Gastroesophageal sphincter (tissue), 4 donors: ENCODE results near the gene KCTD15. TPM values are rescaled to one million over a fixed set of nuclear protein-coding genes. Genes with fewer than 3 reads are reported as not detected.

Experiments
- ATAC-seq: fragments of 150-250 bp; one replicate; pipeline ENCODE4 v1.9.1; 2016; ENCODE audit warnings: mild to moderate bottlenecking, moderate library complexity
- H3K27ac ChIP-seq, 4 donors: fragments of 200-600 bp; sonication (generic) in 3 of 4; 1 replicate in 3 of 4; 2 replicates in 1 of 4; pipeline ENCODE4 v1.5.1; 2016 to 2019
- H3K27me3 ChIP-seq: fragments of 200-600 bp; sonication (generic); one replicate; pipeline ENCODE4 v1.5.1; 2019
- H3K36me3 ChIP-seq, 2 donors: fragments of 200-600 bp; sonication (generic); one replicate each; pipeline ENCODE4 v1.5.1; 2019; ENCODE audit warnings: control low read depth in 1 of 2
- H3K4me1 ChIP-seq, 3 donors: fragments of 200-600 bp; sonication (generic); 1 replicate in 2 of 3; 2 replicates in 1 of 3; pipeline ENCODE4 v1.5.1; 2016 to 2019; ENCODE audit warnings: control low read depth in 2 of 3
- H3K4me3 ChIP-seq, 2 donors: fragments of 200-600 bp; sonication (generic); one replicate each; pipeline ENCODE4 v1.5.1; 2019; ENCODE audit warnings: mild to moderate bottlenecking in 1 of 2, moderate library complexity in 1 of 2
- H3K9me3 ChIP-seq, 3 donors: fragments of 200-600 bp; sonication (generic); one replicate each; pipeline ENCODE4 v1.5.1; 2017 to 2019; ENCODE audit warnings: control low read depth in 2 of 3
- EP300 ChIP-seq: sonication (generic); formaldehyde crosslinking; IDR thresholded peaks from one replicate; pipeline ENCODE4 v1.6.1; 2017; ENCODE audit warnings: antibody characterized with exemption, mild to moderate bottlenecking
- POLR2A ChIP-seq, 2 donors: fragments of 450-650 bp; IDR thresholded peaks; one replicate each; pipeline ENCODE4 v1.6.1; 2017; ENCODE audit warnings: antibody characterized with exemption in 2 of 2, mild to moderate bottlenecking in 2 of 2, moderate library complexity in 1 of 2
- POLR2AphosphoS5 ChIP-seq: sonication (generic); formaldehyde crosslinking; IDR thresholded peaks from one replicate; pipeline ENCODE4 v1.6.1; 2017; ENCODE audit warnings: antibody characterized with exemption
- WGBS, 2 donors: methylation state at CpG; one replicate each; pipeline ENCODE4 v1.1.5; 2018; ENCODE audit warnings: low coverage in 1 of 2; 5-methylcytosine and 5-hydroxymethylcytosine counted together
- total RNA-seq, 4 donors: library from RNA; depleted of rRNA; stranded (reverse); fragments of >200 nt; gene quantifications; one replicate each; pipeline ENCODE4 v1.1.0, GENCODE V29; 2016
- TF ChIP-seq, protein P1 (sequence below), 4 experiments: fragments of 200-600 bp in 2 of 4; fragments of 450-650 bp in 2 of 4; sonication (generic) in 1 of 4; IDR thresholded peaks; one replicate each; pipeline ENCODE4 v1.5.1; 2017 to 2019; ENCODE audit warnings: antibody characterized with exemption in 4 of 4, mild to moderate bottlenecking in 2 of 4, moderate library complexity in 2 of 4

The KCTD15 gene
- total RNA-seq, 4 donors from 2014 or later, result 62.3 to 148 (median 84.3) TPM

DNA sequence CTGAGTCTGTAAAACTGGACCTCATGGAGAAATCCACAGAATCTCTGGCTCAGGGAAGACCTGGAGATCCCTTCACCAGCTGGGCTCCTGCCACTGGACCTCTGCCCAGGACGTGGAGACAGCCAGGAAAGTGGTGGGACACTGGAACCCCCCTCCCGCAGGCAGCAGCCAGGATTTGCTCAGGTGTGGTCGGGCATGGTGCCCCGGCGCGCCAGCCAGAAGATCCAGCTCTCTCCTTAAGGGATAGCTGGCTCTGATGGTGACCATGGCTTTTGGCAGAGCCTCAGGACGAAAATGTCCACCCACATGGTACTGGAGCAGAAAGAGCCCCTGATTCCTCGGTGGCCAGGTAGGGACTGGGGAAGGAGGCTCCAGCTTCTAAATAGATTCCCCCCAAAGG, 26.6 kb upstream of the KCTD15 start:
- Histone ChIP-seq H3K4me3 (no peak overlapping the region), H3K27ac (no peak overlapping the region), H3K4me1 (no peaks in the 10 kb centered on the region), H3K9me3 (no peaks in the 10 kb centered on the region), H3K36me3 (no peaks in the 10 kb centered on the region), H3K27me3 (peaks cover 67% of the 10 kb centered on the region)
- no CpG with 5 or more reads among the region's 8 CpGs for WGBS, 2 donors
- TF ChIP-seq POLR2A (IDR thresholded peaks at IDR 0.05) (no peak), EP300 (no peak), POLR2AphosphoS5 (no peak)
- TF ChIP-seq, protein P1, sequence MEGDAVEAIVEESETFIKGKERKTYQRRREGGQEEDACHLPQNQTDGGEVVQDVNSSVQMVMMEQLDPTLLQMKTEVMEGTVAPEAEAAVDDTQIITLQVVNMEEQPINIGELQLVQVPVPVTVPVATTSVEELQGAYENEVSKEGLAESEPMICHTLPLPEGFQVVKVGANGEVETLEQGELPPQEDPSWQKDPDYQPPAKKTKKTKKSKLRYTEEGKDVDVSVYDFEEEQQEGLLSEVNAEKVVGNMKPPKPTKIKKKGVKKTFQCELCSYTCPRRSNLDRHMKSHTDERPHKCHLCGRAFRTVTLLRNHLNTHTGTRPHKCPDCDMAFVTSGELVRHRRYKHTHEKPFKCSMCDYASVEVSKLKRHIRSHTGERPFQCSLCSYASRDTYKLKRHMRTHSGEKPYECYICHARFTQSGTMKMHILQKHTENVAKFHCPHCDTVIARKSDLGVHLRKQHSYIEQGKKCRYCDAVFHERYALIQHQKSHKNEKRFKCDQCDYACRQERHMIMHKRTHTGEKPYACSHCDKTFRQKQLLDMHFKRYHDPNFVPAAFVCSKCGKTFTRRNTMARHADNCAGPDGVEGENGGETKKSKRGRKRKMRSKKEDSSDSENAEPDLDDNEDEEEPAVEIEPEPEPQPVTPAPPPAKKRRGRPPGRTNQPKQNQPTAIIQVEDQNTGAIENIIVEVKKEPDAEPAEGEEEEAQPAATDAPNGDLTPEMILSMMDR (IDR thresholded peaks at IDR 0.05), result no peak
- ATAC-seq, result no peak

DNA sequence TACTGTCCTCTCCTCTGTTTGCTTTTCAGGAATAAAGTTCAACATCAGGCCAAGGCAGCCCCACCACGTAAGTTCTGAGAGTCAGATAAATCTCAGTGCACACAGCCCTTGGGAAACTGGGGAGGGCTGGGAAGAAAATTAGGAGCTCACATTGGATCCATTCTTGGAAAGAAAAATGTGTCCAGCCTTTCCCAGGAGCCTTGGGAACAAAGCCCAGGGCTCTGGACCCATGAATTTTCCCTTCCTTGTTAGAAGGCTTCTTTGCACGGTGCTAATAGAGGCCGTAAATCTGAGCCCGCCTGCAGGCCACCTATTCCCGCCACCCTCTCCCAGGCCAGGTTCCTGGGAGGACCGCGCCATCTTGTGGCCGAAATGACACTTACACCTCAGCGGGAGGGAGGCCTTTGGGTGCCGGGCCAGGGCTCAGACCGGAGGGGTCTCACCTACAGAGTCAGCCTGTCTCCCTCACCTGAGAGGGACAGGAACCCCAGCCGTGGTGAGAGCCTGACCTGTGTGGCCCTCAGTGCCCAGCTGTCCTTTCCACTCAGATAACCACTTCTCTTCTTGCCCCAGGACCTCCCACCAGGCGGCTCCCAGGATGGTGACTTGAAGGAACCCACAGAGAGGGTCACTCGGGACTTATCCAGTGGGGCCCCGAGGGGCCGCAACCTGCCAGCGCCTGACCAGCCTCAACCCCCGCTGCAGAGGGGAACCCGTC, 25.1 kb upstream of the KCTD15 start:
- WGBS, 2 donors, result 20% methylated on average over 4 of the region's 19 CpGs; no CpG with 5 or more reads in 1 of the 2 donors
- Histone ChIP-seq H3K4me3 (no peak overlapping the region), H3K36me3 (no peaks in the 10 kb centered on the region), H3K9me3 (no peaks in the 10 kb centered on the region), H3K27me3 (peaks cover 61% of the 10 kb centered on the region), H3K4me1 (no peaks in the 10 kb centered on the region), H3K27ac (no peak overlapping the region)
- ATAC-seq, result peak; percentile 65
- TF ChIP-seq, protein P1 (IDR thresholded peaks at IDR 0.05), result peak in 3 of 4 experiments; percentile 82 to 89 (median 87)
- TF ChIP-seq EP300, result no peak

DNA sequence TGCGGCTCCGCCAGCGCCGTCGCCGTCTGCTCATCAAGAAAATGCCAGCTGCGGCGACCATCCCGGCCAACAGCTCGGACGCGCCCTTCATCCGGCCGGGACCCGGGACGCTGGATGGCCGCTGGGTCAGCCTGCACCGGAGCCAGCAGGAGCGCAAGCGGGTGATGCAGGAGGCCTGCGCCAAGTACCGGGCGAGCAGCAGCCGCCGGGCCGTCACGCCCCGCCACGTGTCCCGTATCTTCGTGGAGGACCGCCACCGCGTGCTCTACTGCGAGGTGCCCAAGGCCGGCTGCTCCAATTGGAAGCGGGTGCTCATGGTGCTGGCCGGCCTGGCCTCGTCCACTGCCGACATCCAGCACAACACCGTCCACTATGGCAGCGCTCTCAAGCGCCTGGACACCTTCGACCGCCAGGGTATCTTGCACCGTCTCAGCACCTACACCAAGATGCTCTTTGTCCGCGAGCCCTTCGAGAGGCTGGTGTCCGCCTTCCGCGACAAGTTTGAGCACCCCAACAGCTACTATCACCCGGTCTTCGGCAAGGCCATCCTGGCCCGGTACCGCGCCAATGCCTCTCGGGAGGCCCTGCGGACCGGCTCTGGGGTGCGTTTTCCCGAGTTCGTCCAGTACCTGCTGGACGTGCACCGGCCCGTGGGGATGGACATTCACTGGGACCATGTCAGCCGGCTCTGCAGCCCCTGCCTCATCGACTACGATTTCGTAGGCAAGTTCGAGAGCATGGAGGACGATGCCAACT, 24.4 kb upstream of the KCTD15 start:
- Histone ChIP-seq H3K9me3 (no peaks in the 10 kb centered on the region), H3K4me1 (no peaks in the 10 kb centered on the region), H3K4me3 (no peak overlapping the region), H3K27ac (no peak overlapping the region), H3K36me3 (no peaks in the 10 kb centered on the region), H3K27me3 (peaks cover 61% of the 10 kb centered on the region)
- 95% methylated on average over 8 of the region's 72 CpGs; no CpG with 5 or more reads in 1 of the 2 donors for WGBS, 2 donors
- TF ChIP-seq EP300 (no peak), POLR2AphosphoS5 (no peak), POLR2A (IDR thresholded peaks at IDR 0.05) (no peak)
- TF ChIP-seq, protein P1 (IDR thresholded peaks at IDR 0.05), result no peak
- ATAC-seq, result no peak

DNA sequence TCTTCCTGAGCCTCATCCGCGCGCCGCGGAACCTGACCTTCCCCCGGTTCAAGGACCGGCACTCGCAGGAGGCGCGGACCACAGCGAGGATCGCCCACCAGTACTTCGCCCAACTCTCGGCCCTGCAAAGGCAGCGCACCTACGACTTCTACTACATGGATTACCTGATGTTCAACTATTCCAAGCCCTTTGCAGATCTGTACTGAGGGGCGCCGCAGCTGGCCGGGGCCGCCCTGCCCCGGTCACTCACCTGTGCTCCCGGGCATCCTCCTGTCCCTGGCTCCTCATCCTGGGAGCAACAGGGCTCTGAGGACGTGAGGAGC, 23.9 kb upstream of the KCTD15 start:
- H3K4me1 ChIP-seq, result peaks cover 0 to 3% (median 0%) of the 10 kb centered on the region in 3 donors
- no peak overlapping the region for H3K4me3 ChIP-seq
- no peak for ATAC-seq
- H3K36me3 ChIP-seq, result no peaks in the 10 kb centered on the region
- TF ChIP-seq, protein P1 (IDR thresholded peaks at IDR 0.05), result no peak
- TF ChIP-seq POLR2AphosphoS5 (no peak), POLR2A (IDR thresholded peaks at IDR 0.05) (no peak), EP300 (no peak)
- H3K27me3 ChIP-seq, result peaks cover 61% of the 10 kb centered on the region
- 94% methylated on average over 10 of the region's 23 CpGs; no CpG with 5 or more reads in 1 of the 2 donors for WGBS, 2 donors
- H3K9me3 ChIP-seq, result no peaks in the 10 kb centered on the region
- H3K27ac ChIP-seq, result no peak overlapping the region
